COLO668 (cell line): ENCODE data around the gene SARDH.

Experiments
- DNase-seq: peaks from one replicate; lab custom pipeline; 2025; ENCODE audit not compliant: unreplicated experiment; lab: John Stamatoyannopoulos, UW

SARDH gene

DNA sequence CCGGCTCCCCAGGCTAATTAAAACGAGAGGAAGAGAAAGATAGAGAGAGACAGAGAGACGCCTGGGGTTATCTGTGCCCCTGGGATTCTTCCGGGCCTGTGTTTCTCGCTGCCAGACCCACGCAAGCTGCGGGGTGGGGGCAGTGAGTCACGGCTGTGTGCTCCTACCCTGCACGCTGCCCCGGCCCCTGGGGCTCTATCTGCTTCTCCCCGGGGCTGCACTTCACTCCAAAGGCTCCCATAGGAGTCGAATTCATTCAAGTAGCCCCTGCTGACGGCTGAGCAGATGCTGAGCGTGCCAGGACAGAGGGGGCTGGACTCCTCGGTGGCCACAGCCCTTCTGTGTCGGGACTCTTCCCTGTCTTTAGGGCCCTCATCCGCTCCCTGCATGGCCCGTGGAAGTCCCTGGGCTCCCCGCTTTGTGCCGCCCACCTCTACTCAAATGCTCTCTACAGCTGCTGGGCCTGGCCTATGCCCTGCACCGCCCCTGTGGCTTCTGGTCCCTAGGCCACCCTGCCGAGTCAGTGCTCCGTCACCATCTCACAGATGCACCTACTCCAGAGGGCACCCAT lies 22.8 kb downstream of the SARDH start:
- no peak for DNase-seq

DNA sequence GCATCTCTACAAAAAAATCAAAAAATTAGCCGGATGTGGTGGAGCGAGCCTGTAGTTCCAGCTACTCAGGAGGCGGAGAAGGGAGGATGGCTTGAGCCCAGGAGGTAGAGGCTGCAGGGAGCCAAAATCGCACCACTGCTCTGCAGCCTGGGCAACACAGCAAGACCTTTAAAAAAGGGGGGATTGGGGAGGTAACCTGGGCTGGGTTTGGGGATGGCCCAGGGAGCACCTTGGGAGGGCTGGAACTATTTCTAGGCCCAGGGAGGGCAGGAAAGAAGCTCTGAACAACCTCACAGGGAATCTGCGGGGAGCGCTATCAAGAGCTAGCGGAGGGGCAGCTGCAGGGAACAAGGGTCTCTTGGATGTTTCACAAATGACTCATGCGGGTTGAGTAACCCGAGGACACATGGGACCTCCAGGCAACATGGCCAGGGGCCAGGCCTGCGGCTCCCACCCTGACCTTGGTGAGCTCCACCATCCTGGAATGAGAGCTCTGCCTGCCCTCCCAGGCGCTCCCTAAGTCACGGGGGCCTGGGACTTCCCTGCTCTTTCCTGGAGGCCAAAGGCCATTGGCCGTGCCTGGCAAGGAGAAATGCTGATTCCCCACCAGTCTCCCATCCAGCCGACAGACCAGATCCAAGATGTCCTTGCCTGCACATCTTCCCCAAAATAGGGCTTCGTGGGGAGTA lies 23.4 kb downstream of the SARDH start:
- no peak for DNase-seq

DNA sequence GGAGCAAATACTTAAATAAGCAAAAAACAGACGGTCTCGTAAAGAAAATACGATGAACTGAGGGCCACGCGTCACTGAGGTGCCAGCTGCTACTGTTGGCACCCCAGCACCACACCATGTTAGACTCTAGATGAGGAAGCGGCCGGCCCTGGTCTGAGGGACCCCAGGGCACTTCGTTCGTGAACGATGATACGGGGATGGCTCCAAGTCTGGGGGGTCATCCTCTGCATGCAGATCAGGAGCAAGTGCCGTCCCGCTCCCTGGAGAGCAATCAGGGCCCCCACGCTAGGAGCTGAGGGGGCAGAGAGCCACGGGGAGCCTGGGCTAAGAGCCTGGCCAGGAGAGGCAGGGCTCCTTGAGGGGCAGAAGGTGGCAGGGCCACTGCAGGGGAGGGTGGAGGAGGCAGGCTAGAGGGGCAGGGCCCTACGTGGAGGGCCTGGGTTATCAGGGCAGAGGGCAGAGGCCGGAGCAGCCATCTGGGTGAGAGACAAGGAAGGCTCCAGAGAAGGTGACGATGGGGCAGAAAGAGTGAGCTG lies 24.1 kb downstream of the SARDH start:
- no peak for DNase-seq

DNA sequence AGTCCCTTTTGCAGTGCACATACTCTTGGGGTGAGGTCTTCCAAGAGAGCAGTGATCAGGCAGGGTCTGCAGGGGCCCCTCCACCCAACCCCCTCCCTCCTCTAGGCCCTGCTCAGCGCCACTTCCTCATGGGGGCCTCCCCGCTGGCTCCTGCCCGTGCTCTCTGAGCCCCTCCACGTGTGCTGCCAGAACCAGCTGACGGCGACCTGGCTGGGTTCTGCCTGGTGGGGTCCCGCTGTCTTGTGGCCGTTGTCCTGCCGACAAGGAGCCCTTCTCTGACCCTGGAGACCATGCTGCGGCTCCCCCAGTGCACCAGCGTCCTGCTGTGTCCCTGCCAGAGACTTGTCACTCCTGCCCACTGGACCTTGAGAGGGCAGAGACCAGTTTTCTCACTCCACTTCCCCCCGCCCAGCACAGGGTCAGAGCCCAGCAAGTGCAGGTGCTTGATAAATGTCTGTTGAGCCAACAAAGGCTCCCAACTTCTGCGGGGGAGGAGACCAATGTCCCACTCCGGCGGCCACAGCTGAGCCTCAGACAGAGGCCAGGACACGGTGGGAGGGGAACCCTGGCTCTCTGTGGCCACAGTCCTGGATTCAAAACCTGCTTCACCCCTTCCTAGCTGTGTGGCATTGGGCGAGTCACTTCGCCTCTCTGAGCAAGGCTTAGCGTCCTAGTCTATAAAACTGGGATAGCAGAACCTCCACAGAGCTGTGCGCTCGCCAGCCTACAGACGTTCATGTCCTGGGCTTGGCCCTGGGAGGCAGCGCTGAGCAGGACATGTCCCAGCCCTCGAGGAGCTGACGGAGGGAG lies 24.8 kb downstream of the SARDH start:
- no peak for DNase-seq

DNA sequence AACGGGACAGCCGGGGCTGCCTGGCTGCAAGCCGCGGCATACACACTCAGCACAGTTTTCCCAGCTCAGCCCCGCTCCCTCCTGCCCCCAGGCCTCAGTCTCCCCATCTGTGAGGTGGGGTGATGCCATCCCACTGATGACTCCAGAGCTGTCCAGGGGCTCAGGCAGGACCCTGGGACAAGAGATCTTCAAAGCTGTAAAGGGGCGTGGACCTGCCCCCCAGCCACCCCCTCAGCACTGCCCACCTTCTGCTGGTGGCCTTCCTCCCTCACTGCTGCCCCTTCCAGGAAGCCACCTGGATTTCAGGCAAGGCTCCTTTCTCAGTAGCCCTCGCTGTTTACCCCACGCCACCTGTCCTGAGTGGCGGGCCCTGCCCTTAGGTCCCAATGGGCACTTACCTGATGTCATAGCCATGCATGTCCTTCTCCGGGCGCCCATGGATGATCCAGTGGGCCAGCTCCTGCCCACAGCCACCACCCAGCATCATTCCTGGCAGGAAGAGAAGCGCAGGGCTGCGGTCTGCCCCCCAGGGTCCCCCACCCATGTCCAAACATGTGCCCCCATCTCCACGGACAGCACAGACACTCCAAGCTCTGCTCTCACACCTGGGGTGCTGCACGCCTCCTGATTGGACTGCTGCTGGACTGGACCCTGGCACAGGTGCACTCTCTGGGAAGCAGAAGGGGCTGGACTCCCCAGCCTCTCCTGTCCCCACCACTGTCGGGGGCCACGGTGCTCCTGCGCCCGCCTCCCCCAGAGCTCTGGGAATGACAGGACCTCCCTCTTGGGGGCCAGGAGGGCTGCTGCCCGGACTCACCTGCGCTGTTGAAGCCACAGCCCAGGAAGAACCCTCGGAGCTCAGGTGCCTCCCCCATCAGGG lies 25.7 kb downstream of the SARDH start:
- no peak for DNase-seq

DNA sequence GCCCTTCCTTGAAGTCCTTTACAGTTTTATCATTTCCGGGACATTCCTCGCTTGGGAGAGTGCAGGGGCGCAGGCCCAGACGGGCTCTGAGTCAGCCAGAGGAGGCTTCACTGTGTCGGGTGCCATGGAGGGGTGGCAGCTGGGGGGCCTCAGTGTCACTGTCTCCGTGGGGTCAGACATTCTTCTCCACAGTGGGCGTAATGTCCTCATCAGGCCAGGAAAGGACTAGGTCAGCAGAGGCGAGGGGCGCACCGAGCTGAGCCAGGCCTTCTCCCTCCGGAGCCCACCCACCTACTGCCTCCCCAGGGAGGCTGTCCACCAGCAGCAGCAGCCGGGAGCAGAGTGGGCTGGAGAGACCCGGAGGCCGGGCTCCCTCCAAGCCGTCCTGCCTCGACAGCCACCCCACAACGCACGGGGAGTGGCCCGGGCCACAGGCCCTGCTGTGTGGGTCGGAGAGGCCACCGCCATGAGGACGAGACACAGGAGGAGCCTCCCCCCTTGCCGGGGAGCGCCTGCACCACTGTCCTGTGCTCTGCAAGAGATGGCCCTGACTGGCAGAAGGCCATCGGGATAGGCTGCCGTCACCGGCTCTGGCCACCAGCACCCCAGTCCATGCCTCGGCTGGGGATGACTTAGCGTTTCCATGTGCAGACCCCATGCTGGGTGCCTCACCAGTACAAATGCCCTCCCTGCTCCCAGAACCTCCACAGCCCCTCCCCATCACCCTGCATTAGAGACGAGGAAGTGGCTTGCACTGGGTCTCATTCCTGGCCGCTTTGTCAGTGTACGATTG lies 26.5 kb downstream of the SARDH start:
- no peak for DNase-seq

DNA sequence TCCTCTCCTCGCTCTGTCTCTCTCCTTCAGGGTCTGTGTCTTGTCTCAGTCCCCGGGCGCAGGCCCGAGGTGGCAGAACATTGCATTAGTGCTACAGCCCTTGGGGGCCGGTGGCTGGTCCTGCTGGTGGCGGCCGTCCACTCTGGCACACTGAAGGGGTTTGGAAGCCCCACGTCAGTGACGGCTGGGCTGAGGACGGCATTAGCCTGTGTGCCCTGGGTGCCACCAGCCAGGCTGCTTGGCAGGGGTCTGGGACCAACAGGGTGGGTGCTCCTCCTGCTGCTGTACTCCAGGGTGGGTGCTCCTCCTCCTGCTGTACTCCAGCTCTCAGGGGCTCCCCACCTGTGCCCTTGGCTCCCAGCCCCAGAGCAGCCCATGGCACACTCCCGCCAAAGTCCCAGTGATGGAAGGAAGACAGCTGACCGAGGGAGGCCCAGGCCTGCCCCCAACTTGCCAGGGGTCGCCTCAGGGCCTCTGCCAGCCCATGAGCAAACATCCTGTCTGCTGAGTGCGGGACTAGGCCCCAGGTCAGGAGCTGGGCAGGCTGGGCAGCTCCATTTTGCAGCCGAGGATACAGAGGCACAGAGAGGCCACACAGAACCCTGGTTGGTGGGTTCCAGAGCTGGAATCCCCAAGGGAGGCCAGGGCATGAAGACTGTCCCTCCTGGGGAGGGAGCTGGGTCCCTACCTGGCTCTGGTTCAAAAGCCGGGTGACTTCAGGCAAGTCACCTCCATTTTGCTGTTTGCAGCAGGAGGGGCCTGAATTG lies 27.3 kb downstream of the SARDH start:
- DNase-seq, result no peak

DNA sequence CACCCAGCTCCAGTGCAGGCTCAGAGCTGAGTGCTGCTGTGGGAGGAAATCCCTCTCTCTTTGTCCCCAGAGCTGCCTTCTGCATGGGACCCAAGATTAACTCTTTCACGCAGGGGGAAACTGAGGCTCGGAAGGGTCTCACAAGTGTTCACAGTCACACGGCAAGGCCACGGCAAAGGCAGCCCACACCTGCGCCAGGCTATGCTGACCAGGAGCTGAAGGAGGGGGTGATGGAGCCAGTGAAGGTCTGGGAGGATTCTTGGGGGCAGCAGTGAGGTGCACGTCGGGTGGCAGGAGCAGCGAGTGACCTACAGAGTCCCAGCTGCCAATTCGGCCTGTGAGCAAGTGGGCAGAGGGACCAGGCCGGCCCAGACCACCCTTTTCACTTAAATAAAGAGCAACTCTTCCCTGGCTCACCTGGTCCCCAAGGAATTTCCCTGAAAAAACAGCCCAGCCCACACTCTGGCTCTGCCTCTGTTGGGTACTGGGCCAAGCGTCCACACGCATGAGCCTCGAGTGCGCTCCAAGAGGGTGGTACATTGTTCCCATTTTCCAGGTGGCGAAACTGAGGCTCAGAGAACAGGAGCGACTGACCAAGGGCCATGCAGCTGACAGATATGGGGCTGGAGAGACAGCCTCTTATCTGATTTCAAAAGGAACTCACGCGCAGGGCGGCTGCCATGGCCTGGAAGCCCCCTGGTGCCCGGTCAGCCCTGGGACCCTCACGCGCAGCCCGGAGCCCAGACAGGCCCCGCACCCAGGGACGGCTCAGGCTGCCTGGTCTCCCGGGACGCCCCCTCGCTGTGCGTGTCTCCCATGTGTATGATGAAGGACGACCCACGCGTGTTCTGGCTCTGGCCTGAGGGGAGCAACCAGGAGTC lies 28.2 kb downstream of the SARDH start:
- no peak for DNase-seq

DNA sequence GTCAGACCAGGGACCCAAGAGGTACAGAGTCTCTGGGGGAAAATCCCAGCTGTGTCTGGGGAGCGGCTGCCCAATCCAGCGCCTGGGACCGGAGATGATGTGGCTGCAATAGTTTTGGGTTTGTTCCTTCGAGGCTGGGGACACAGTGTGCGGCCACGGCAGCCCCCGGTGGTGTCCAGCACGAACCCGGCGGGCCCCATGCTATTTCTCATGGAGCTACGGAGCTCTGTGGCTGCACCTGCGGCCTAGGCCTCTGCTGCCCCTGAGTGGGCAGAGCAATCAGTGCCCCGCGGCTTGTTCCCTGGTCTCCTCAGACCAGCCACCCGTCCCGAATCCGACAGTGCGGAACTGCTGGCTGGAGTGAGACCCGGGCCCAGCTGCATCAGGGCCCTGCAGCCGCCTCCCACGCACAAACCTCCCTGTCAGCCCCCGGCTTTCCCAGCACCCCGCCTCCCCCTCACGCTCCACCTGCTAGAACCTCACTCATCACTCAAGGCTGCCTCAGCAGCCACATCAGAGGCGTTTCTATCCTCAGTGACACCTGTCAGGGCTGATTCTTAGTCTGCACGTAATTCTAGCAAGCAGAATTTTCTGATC lies 29.0 kb downstream of the SARDH start:
- DNase-seq, result peak; percentile 74

DNA sequence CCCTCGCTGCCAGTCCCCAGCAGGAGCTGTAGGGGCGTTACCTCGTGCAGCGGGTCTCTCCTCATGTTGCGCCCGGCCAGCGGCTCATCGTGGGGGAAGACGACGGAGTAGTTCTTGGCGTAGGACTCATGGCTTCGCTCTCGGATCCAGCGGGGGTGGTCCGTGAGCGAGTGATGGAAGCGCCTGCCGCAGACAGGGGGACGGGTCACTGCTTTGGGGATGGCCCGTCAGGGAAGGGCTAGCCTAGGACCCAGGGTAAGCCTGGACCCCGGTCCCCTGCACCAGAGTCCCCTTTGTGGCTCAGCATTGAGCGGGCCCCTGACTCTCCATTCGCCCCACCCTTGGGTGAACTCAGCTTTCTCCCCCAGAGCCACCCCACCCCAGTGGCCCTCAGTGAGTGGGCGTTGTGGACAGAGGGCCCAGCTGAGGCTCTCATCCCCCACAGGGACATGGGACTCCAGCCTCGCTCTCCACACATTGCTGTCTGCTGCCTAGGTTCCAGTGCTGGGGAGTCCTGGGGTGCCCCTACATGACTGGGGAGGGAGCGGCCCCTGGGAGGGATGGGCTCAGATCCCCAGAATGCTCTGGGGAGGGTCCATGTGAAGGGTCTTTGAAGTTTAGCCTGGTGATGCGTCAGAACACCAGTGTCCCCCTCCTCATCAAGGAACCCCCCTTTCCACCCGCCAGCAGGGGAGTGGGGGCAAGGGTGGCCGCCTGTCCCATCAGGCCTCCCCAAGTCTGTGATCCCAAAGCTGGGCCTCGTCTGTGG lies 29.7 kb downstream of the SARDH start:
- DNase-seq, result no peak

DNA sequence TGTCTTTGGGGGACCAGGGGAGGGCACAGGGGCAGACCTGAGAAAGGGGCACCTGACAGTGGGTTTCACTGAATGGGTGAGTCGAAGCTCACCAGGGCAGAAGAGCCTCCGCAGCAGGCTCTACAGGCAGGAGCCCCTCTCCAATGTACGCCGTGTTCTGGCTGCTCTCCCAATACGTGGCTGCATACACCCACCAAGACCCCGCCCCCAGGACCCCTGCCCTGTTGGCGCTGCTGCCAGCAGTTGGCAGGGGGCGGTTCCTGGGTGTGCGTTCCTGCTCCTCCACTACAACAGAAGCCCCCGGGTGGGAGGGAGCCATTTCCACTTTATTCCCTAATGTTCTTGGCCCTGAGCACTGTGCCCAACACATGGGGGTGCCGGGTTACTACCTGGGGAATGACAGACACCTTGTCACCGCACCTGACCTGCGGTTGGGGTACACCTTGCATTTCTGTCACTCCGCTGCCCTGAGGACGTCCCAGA lies 30.3 kb downstream of the SARDH start:
- DNase-seq, result no peak

DNA sequence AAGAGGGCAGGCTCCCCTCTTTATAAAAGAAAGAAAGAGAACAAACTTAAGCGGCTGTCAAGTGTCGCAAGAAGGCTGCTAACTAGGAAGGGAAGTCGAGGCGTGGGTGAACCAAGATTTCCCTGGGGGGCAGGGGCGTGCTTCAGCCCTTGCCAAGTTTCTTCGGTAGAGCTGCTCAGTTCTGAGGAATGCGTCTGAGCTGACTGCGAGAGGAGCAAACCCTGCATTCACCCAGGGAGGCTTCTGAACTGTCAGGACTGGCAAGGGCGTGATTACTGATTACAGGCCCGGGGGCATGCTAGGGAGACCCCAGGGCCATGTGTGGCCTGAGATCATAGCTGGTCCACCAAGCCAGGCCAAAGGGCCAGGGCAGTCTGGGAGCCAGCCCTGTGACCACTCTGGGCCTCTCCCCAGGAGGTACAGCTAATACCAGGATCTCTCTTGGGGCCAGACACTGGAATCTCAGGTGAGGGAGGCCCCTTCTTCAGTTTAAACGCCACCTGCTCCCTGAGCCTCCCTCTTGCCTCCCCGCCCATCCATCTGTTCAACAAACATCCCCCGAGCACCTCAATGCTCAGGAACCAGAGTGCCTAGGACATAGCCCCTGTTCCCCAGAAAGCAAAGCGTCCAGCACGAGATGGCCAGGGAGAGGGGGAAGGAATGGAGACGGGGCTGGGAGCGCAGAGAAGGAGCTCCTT lies 30.9 kb downstream of the SARDH start:
- DNase-seq, result no peak

DNA sequence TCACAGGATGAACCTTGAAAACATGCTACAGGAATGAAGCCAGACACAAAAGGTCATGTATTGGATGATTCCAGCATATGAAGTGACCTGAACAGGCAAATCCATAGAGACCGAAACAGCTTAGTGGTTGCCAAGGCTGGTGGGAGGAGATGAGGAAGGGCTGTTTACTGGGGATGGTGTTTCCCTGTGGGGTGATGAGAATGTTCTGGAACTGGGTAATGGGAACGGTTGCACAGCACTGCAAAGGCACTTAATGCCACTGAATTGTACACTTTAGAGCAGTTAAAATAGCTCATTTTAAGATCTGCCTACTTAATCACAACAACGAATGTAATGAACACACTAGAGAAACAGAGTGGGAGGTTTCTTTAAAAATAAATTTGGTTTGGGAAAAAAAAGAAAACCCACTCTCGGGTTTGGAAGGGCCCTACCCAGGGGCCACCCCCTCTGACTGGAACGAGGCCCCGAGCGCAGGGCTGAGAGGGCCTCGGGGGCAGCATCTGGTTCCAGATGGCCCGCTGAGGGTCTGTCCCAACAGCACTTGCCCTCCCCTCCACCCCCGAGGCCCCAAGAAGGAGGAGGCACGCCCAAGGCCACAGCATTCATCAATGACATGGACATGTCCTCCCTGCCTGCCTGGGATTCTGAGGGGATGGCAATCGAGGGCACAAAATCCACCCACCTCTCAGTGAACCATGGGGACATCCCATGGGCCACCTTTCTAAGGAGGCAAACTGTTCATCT lies 31.7 kb downstream of the SARDH start:
- DNase-seq, result no peak

DNA sequence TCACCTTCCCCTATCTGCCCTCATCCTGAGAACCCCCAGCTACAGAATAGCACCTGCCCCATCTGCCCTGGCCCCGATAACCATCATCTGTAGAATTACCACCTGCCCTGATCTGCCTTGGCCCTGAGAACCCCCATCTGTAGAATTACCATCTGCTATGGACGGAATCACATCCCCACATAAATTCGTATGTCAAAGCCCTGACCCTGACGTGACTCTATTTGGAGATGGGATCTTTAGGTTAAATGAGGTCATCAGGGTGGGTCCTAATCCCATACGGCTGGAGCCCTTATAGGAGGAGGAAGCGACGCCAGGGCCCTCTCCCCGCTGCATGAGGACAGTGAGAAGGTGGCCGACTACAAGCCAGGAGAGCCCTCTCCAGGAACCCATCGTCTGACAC lies 32.6 kb downstream of the SARDH start:
- DNase-seq, result no peak

DNA sequence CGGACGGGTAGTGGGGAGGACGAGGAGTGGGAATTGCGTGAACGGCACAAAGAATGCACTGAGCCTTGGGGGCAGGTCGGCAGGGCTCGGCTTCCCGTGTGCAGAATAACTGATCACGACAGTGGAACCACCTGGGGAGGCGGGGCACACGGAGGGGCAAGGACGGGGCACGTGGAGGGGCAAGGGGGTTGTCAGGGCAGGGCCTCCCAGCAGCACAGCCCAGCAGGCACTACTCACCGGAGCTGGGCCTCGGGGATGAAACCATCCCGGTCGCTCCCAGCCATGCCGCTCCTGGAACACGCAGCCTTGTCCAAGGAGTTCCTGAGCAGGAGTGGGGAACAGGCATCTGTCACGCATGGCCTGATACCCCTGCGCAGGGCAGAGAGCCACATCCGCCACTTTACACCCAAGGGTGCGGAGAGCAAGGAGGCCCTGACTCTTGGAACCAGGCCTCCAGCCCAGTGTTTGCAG lies 33.4 kb downstream of the SARDH start:
- no peak for DNase-seq
